ENCODE results near the gene ST7.

ST7 gene

GRCh38 chr7:116979430-116979829 lies 26.1 kb downstream of the ST7 start:
- DNase-seq, result no peak

- no peak for DNase-seq
Observed at GRCh38 chr7:116980354-116980753, 27.1 kb downstream of the ST7 start.

DNA sequence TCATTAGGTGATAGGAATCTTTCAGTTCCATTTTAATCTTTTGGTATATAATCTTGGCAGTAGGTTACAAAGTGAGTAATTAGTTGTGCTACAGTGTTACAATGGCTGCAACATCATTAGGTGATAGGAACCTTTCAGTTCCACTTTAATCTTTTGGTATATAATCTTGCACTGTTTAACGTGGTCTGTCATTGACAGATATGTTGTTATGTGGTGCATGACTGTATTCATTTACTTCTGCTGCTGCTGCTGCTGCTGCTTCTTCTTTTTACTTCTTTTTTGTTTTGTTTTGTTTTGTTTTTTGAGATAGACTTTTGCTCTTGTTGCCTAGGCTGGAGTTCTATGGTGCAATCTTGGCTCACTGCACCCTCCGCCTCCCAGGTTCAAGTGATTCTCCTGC lies 28.6 kb downstream of the ST7 start:
- DNase-seq, result peak; percentile 32

GRCh38 chr7:116984511-116984910 lies 31.2 kb downstream of the ST7 start:
- no peak for DNase-seq

DNA sequence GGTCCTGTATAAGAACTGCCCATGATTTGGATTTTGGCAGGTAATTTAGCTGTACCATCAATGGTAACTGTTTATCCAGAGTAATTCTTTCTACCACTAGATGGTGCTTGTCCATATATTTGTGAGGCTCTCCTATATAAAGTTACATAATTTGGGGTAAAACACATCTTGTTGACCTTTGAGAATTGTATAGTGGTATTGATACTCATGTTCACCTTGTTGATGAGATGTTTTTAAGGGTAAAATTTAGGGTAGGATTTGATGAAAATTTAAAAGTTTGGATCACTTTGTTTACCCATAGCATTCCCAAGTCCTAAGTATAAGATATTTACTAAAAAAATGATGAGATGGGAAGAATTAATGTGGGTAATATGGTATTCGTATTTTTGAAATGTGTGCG lies 31.6 kb downstream of the ST7 start:
- DNase-seq, result peak; percentile 29

DNA sequence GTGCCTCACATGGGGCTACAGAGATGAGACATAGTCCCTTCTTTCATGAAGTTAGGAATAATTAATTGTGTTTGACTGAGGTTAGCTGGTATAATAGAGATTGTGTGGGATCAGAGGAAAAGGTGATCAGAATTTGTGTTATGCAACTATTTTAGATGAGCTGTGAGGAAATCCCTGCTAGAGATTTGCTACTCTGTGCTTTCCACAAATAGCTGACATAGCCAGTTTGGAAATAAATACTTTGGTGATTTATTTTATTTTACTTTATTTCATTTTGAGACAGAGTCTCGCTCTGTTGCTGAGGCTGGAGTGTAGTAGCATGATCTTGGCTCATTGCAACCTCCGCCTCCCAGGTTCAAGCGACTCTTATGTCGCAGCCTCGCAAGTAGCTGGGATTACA lies 32.3 kb downstream of the ST7 start:
- no peak for DNase-seq

- no peak for DNase-seq
Observed at GRCh38 chr7:116986611-116987565, 33.6 kb downstream of the ST7 start.

- DNase-seq, result peak; percentile 4
Observed at GRCh38 chr7:116988363-116988989, 35.2 kb downstream of the ST7 start.

DNA sequence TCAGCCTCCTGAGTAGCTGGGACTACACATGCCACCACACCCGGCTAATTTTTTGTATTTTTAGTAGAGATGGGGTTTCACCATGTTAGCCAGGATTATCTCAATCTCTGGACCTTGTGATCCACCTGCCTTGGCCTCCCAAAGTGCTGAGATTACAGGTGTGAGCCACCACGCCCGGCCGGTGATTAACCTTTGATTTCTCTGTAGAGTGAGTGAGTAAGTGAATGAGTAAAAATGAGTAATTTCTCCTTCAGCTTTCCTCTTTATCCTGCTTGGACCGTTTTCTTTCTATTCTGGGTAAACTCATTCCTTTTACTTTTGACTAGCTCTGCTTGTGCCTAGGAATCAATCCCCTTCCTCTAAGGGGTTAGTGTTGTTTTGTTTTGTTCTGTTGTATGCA lies 36.8 kb downstream of the ST7 start:
- no peak for DNase-seq

GRCh38 chr7:116991233-116991632 lies 37.9 kb downstream of the ST7 start:
- no peak for DNase-seq

DNA sequence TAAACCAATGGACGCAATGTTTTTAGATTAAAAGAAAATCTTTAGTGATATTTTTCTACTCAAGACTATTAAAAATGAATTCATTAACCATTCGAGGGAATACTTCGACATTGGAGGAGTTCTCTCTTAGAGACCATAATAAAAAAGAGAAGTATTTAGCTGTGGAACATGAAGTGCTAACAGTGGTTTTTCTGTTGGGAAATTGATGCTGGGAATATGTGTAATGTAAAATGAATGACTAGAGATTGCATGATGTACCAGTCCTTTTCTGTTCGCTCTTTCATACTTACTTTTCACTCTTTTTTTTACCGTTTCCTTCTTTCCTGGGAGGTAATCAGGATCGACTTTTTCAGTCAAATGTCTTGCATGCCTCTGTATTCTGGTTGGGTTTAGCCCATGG lies 41.3 kb downstream of the ST7 start:
- peak; percentile 20 for DNase-seq

GRCh38 chr7:116997972-116998371 lies 44.7 kb downstream of the ST7 start:
- DNase-seq, result no peak

DNA sequence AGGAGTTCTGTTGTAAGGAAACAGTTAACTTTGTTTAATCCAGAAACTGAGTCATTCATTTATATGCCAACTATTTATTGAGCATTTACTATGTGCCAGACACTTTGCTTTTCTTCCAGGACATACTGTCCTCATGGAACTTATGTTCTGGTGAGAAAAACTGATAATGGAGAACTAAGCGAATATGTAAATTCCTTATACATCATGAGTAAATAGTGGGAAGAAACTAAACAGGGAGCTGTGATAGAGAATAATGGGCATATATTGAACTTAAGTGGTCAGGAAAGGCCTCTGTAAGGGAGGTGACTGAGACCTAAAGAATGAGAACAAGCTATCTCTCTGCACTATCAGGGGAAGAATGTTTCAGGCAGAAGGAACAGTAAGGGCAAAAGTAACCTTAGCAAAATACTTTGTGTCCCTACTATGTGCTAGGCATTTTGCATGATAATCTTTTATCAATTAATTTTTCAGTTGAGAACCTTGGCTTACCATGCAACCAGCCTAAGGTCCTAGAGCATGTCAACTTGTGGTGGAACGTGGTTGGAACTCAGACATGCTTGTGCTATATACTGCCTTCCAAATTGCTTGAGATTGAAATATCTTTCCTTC lies 45.4 kb downstream of the ST7 start:
- DNase-seq, result no peak

GRCh38 chr7:116999311-116999710 lies 46.0 kb downstream of the ST7 start:
- DNase-seq, result no peak

DNA sequence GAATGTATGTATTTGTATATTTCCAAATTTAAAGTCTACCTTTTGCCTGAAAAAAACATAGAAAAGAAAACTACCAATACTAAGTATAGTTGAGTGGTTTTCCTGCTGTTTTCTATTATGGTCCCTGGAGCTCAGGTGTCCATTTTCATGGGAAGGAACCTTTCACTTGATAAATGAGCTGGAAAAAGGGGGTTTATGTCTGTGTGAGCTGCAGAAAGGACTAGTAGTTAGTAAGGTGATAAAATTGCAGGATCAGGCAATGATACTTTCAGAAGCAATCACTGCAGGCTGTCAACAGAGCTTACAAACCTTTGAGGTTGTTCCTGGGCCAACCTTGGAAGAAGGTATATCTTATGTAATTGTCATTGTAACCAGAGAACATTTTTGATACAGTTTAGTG lies 48.0 kb downstream of the ST7 start:
- DNase-seq, result no peak

- no peak for DNase-seq
Observed at GRCh38 chr7:117004899-117005298, 51.6 kb downstream of the ST7 start.

GRCh38 chr7:117005449-117005848 lies 52.1 kb downstream of the ST7 start:
- DNase-seq, result no peak

DNA sequence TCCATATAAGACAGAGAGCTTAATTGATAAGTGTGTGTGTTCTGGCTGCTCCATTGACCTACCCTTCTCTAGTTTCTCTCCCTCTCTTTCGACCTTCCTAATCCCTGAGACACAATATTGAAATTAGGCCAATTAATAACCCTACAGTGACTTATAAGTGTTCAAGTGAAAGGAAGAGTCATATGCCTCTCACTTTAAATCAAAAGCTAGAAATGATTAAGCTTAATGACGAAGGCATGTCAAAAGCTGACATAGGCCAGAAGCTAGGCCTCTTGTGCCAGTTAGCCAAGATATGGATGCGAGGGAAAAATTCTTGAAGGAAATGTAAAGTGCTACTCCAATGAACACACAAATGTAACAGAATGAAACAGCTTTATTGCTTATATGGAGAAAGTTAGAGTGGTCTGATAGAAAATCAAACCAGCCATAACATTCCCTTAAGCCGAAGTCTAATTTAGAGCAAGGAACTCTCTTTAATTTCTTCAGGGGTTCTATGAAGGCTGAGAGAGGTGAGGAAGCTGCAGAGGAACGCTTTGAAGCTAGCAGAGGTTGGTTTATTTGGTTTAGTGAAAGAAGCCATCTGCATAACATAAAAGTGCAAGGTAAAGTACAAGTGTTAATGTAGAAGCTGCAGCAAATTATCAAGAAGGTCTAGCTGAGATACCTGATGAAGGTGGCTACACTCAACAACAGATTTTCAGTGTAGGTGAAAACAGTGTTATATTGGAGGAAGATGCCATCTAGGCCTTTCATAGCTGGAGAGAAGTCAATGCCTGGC lies 53.8 kb downstream of the ST7 start:
- DNase-seq, result no peak

DNA sequence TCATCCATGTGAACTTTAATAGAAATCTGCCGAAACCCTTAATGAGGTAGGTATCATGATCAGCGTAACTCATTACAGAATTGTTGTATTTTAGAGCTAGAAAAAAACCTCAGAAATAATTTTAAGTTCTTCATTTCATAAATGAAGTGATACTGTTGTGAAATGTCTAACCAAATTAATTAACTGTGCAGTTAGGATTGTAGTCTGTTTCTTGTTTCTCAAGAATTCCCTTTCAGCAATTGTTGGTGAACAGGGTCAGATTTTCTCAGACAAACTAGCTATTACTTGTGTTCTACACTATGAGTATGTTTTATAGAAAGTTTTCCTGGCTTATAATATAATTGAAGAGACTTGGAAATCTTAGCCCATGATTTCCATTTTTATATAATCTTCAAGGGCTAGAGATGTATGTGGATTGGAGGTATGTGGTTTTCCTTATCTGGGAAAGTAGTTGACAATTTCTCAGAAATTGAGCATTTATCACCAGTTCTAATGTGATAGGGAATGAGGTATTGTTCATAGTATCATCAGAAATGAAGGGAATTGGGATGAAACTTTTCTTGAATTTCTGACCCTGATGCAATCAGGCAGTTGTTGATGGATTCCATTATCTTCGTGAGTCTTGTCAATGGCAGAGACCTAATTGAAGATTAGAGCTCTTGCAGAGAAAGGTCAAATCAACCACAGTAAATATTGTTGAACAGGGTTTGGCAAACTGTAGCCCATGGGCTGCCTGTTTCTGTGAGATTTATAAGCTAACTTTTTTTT lies 55.0 kb downstream of the ST7 start:
- DNase-seq, result peak; percentile 5

DNA sequence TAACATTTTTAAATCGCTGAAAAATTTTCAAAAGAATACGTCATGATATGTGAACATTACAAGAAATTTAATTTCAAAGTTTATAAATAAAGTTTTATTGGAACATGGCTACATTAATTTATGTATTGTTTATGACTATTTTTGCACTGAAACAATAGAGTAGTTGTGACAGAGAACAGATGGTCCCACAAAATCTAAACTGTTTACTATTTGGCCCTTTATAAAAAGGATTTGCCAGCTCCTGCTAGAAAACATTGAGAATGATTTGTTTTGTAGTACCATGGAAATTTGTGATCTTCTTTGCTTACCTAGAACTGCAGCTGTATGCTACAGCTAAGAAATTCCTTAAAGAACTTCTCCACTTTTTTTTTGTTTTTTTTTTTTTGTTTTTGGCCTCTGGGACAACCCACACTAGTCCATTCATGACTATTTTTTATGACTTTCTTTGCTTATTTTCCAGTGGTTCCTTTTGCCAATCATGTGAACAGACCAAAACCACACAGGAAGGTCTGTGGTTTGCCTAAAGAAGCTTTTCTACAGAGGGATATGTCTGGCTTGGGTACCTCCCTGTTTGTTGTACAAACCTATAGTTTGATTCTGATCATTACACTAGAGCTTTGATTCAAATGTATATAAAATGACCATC lies 55.7 kb downstream of the ST7 start:
- peak; percentile 76 for DNase-seq

- DNase-seq, result no peak
Observed at GRCh38 chr7:117009705-117010361, 56.5 kb downstream of the ST7 start.

Measured in MV-4-11 (cell line).